HT1080 (cell line): ENCODE results near the gene HPS5. TPM values are rescaled to one million over a fixed set of nuclear protein-coding genes. Genes with fewer than 3 reads are reported as not detected.
A peak's percentile ranks its signal among the peaks of the same experiment; 100 is the strongest.

Experiments used
- DNase-seq: peaks from one replicate; pipeline ENCODE4 v3.0.0-alpha.2; 2015; ENCODE audit warnings: low read depth
- total RNA-seq: library from RNA; depleted of rRNA; stranded (reverse); fragments of >200 nt; shearing (Covaris generic); gene quantifications from 2 replicates; pipeline ENCODE4 v1.2.3, GENCODE V29; 2014

Gene HPS5
- total RNA-seq, 1 experiment from 2014 or later: 19.2 TPM

- no peak for DNase-seq
Measured at GRCh38 chr11:18319914-18320313, 2.0 kb downstream of the HPS5 start.

GRCh38 chr11:18317551-18317950, 4.4 kb downstream of the HPS5 start:
- no peak for DNase-seq

- no peak for DNase-seq
Measured at GRCh38 chr11:18315893-18316292, 6.0 kb downstream of the HPS5 start.

- DNase-seq: no peak
Measured at GRCh38 chr11:18314784-18315523, 7.0 kb downstream of the HPS5 start.

- peak; percentile 53 for DNase-seq
Measured at GRCh38 chr11:18313965-18314763, 7.8 kb downstream of the HPS5 start.

- no peak for DNase-seq
Measured at GRCh38 chr11:18312663-18313420, 9.1 kb downstream of the HPS5 start.

- no peak for DNase-seq
Measured at GRCh38 chr11:18312012-18312411, 9.9 kb downstream of the HPS5 start.

GRCh38 chr11:18310800-18311340, 11.1 kb downstream of the HPS5 start:
- DNase-seq: no peak

GRCh38 chr11:18309691-18310090, 12.2 kb downstream of the HPS5 start:
- no peak for DNase-seq

- no peak for DNase-seq
Measured at GRCh38 chr11:18308242-18308641, 13.7 kb downstream of the HPS5 start.

- no peak for DNase-seq
Measured at GRCh38 chr11:18307461-18308139, 14.3 kb downstream of the HPS5 start.

- no peak for DNase-seq
Measured at GRCh38 chr11:18304745-18305144, 17.2 kb downstream of the HPS5 start.

GRCh38 chr11:18299721-18300120, 22.2 kb downstream of the HPS5 start:
- DNase-seq: no peak

GRCh38 chr11:18295316-18295715, 26.6 kb downstream of the HPS5 start:
- no peak for DNase-seq

GRCh38 chr11:18294862-18295261, 27.1 kb downstream of the HPS5 start:
- DNase-seq: no peak

- DNase-seq: no peak
Measured at GRCh38 chr11:18288911-18289310, 33.0 kb downstream of the HPS5 start.

GRCh38 chr11:18285841-18286240, 36.1 kb downstream of the HPS5 start:
- no peak for DNase-seq

- DNase-seq: no peak
Measured at GRCh38 chr11:18282626-18283025, 39.3 kb downstream of the HPS5 start.

- DNase-seq: no peak
Measured at GRCh38 chr11:18280438-18281045, 41.4 kb downstream of the HPS5 start.

GRCh38 chr11:18277565-18278271, 44.2 kb downstream of the HPS5 start:
- DNase-seq: no peak
